ENCODE measurements around the gene IMMP2L. TPM values are rescaled to one million over a fixed set of nuclear protein-coding genes. Genes with fewer than 3 reads are reported as not detected.

The IMMP2L gene
- total RNA-seq, 2 donors from 2014 or later: 7.3 to 7.7 TPM

GRCh38 chr7:111107579-111107978, 454.7 kb downstream of the IMMP2L start:
- Histone ChIP-seq H3K4me1 (peaks cover 0 to 19% of the 10 kb centered on the region in 2 donors), H3K4me3 (no peak overlapping the region), H3K36me3 (no peaks in the 10 kb centered on the region), H3K9me3 (no peaks in the 10 kb centered on the region), H3K27me3 (no peaks in the 10 kb centered on the region), H3K27ac (no peak overlapping the region)
- DNase-seq (ENCODE audit: low spot score): no peak
- TF ChIP-seq, protein P1, sequence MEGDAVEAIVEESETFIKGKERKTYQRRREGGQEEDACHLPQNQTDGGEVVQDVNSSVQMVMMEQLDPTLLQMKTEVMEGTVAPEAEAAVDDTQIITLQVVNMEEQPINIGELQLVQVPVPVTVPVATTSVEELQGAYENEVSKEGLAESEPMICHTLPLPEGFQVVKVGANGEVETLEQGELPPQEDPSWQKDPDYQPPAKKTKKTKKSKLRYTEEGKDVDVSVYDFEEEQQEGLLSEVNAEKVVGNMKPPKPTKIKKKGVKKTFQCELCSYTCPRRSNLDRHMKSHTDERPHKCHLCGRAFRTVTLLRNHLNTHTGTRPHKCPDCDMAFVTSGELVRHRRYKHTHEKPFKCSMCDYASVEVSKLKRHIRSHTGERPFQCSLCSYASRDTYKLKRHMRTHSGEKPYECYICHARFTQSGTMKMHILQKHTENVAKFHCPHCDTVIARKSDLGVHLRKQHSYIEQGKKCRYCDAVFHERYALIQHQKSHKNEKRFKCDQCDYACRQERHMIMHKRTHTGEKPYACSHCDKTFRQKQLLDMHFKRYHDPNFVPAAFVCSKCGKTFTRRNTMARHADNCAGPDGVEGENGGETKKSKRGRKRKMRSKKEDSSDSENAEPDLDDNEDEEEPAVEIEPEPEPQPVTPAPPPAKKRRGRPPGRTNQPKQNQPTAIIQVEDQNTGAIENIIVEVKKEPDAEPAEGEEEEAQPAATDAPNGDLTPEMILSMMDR (IDR thresholded peaks at IDR 0.05): no peak

- DNase-seq (ENCODE audit: low spot score): no peak
- no peaks in the 10 kb centered on the region for H3K27me3 ChIP-seq
- no peaks in the 10 kb centered on the region for H3K9me3 ChIP-seq
- TF ChIP-seq, protein P1 (IDR thresholded peaks at IDR 0.05): no peak
- H3K4me1 ChIP-seq: peaks cover 0 to 13% of the 10 kb centered on the region in 2 donors
- no peaks in the 10 kb centered on the region for H3K36me3 ChIP-seq
- no peak overlapping the region for H3K4me3 ChIP-seq
- H3K27ac ChIP-seq: no peak overlapping the region
These were observed 457.0 kb downstream of the IMMP2L start for GRCh38 chr7:111105269-111105668.

DNA sequence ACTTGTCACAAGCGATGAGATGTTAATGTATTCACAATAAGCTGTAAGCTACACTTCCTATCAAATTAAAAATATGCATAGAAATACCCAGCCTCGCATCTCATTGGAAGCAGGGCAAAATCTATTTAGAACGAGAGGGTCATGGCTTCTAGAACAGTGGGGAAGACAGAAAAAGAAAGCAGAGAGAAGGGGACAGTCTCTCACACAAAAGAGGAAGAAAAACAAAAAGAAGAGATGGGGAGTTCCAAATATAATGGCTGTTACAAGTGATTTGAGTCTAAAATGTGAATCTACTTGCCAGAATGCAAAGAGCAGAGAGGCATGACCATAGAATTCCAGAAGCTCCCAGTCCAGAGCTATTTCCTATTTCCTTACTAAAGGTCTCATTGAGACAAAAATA, 457.6 kb downstream of the IMMP2L start:
- no peak for DNase-seq (ENCODE audit: low spot score)
- no peaks in the 10 kb centered on the region for H3K9me3 ChIP-seq
- H3K27ac ChIP-seq: no peak overlapping the region
- no peaks in the 10 kb centered on the region for H3K27me3 ChIP-seq
- H3K36me3 ChIP-seq: no peaks in the 10 kb centered on the region
- H3K4me1 ChIP-seq: peaks cover 0 to 13% of the 10 kb centered on the region in 2 donors
- no peak overlapping the region for H3K4me3 ChIP-seq
- TF ChIP-seq, protein P1 (IDR thresholded peaks at IDR 0.05): no peak

GRCh38 chr7:111103678-111104274, 458.5 kb downstream of the IMMP2L start:
- H3K4me3 ChIP-seq: no peak overlapping the region
- DNase-seq (ENCODE audit: low spot score): no peak
- H3K9me3 ChIP-seq: no peaks in the 10 kb centered on the region
- no peaks in the 10 kb centered on the region for H3K36me3 ChIP-seq
- H3K27me3 ChIP-seq: no peaks in the 10 kb centered on the region
- no peak overlapping the region for H3K27ac ChIP-seq
- TF ChIP-seq, protein P1 (IDR thresholded peaks at IDR 0.05): no peak
- peaks cover 0 to 14% of the 10 kb centered on the region in 2 donors for H3K4me1 ChIP-seq

DNA sequence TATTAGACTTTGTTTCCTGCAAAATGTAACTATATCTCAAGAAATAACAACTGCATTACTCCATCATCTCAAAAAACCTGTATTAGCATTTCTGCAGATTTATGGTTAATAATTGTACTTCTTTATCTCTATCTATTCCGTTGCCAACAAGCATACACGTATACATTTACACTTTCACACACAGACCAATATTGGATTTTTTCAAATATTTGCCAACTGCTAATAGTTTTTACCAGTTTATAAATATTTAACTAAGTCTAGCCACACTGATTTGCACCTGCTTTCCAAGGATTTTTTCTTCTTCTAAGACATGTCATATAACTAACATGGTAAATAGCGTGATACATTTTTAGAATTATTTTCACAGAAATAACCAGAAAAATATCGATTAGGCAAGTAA, 459.2 kb downstream of the IMMP2L start:
- TF ChIP-seq, protein P1 (IDR thresholded peaks at IDR 0.05): no peak
- peaks cover 0 to 18% of the 10 kb centered on the region in 2 donors for H3K4me1 ChIP-seq
- H3K9me3 ChIP-seq: no peaks in the 10 kb centered on the region
- H3K27ac ChIP-seq: no peak overlapping the region
- DNase-seq (ENCODE audit: low spot score): no peak
- H3K4me3 ChIP-seq: no peak overlapping the region
- H3K27me3 ChIP-seq: no peaks in the 10 kb centered on the region
- no peaks in the 10 kb centered on the region for H3K36me3 ChIP-seq

Measured in right atrium auricular region (tissue), 2 donors.